HG02981 (cell line): ENCODE data around the gene ASTN2.

ENCODE experiments used
- ATAC-seq: cut with Tn5 transposase; IDR thresholded peaks from one replicate; pipeline ENCODE4 v1.9.1; 2021; ENCODE audit warnings: mild to moderate bottlenecking, moderate library complexity; ENCODE audit not compliant: unreplicated experiment

The ASTN2 gene

DNA sequence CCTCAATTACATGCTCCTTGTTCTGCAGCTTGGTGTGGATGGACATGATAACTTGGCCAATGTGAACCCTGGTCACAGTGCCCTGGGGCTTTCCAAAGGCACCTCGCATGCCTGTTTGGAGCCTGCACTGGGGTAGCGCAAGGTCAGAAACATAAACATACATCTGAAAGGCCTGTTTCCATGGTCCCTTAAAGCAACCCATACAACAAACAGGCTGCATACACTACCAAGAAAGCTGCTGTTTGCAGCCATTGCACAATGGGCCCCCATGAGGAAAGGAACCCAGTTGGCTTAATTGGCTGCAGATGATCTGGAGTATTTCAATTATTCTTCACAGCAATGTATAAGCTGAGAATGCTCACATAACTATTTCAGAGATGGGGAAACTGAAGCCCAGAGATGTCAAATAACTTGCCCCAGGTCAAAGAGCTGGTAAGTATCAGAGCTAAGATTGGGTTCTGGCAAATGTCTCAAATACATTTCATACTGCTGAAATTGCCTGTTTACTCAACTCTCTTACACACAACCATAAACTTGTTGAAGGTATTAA lies 233.9 kb downstream of the ASTN2 start:
- ATAC-seq, result no peak

DNA sequence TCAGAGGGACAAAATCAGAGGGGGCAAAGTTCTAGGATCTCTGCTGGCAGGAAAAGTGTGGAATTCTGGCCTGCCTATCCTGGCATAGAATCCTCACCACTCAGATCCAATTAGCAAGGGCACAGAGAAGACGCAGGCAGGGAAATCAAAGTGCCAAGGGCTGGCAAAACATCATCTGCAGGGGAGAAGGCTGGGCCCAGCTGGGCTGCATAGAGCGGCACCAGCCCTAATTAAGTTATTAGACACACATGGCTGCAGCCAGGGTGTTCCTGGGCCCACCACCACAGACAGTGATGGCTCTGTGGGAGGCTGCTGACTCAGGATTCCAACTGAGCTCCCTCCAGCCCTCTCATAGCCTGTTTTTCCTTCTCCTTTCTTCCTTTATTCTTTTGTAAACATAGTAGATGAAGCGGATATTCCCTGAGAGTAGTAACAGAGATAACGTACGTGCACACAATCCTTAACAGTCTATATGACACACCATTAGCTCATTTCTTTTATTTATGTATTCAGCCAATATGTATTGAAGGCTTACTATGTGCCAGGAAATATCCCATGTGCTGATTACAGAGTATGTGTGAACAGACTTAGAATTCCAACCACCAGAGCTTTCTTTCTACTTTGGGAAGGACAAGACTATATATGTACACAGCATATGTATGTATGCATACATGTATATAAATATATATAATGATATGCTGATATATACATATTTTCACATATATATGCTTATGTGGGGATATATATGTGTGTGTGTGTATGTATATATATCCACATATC lies 236.1 kb downstream of the ASTN2 start:
- no peak for ATAC-seq

DNA sequence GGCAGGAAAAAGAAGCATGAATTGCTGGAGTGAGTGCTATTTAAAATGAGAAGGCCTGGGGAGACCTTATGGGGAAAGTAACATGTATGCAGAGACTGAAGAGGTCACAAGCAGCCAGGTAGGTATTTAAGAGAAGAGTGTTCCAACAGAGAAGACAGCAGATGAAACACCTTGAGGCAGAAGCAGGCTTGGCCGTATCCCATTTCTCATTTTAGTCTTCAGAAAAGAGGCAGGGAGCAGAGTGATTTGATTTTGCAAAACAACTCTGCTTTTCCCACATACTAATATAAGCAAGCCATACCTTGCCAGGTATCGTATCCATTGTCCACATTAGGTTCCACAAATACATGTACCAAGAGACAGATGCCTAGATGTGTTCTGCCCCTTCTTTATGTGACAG lies 244.3 kb downstream of the ASTN2 start:
- ATAC-seq, result no peak

DNA sequence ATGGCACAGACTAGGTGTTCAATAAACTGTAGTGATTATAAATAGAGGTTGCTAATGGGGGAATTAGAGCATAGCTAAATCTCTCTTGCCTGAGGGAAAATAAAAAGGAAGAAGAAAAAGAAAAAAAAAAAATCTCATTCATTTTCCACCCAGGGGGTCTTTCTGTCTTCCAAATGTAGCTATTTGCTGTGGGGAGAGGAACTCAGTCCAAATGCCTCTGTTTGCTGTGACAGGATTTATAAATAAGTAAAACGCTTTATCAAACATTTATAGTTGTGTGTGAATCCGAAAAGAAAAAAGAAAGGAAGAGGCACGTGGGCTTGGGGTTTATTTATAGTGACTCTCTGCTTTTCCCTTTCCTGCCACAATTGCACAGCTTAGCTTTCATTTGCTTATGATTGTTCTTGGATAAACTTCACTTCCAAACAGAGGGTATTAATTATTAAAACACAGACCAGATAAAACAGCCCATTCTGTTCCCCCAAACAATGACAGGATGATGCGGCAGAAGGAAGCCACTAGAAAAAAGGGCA lies 245.7 kb downstream of the ASTN2 start:
- no peak for ATAC-seq

DNA sequence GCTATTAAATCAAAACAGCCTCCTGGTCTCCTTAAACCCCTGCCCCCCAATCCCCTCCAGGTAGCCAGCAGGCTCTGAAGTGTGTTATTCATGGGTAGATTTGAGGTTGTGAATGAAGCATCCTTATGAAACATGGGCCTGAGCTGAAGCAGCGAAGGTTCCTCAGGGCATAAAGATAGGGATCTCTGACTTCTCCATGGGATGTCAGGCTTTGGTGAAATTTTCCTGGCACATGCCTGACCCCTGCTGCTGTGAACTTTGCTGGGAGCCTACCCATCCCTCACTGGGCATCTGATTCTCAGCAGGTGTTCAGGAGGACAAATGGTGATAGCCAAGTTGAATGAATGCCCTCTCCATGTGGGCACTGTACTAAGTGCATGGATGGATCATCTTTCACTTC lies 250.3 kb downstream of the ASTN2 start:
- no peak for ATAC-seq

DNA sequence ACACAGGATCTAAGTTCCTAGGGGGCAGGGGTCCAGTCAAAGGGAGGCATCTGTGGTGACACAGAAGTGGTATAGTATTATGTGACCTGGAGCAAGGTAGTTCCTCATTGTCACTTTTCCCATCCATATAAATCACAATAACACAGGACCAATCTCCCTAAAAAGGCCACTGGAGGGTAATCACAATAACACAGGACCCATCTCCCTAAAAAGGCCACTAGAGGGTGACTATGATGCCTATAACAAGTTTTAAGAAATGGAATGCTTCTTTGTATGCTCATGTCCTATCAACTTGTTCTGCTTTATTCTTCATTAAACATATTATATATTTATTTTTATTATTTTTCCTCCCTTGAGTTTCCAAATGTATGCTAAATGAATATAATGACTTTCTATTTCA lies 254.6 kb downstream of the ASTN2 start:
- ATAC-seq, result no peak

DNA sequence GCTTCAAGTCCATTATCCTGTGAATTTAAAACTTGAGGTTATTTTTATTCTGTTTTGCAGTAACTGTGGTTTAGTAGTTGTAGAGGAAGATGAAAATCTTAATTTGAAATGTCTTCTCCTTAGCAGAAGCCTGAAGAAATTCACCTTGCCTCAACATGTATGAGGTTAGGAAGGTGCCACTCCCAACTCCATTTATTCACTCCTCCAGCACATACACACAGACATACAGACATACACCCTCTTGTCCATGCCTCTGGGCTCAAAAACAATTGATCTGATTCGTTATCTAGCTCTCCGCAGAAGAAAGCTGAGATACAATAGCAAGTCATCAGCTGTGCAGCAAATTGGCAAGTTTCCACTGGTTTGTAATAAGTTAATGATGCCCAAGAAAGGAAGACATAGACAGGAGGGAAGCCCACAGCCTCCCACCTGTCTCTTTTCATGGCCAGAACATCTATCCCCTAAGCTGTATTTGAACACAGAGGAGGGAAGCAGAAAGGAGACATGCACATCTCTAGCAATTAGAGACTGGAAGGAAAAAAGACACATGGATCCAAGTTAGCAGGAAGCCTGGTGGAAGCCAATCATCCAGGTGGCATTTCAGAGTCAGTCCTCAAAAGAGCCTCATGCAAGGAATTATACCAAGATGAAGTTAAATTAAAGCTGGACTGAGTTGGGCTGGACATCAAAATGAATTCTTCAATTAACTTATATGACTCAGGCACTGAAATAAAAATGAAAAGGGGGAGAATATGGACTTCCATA lies 257.9 kb downstream of the ASTN2 start:
- no peak for ATAC-seq

DNA sequence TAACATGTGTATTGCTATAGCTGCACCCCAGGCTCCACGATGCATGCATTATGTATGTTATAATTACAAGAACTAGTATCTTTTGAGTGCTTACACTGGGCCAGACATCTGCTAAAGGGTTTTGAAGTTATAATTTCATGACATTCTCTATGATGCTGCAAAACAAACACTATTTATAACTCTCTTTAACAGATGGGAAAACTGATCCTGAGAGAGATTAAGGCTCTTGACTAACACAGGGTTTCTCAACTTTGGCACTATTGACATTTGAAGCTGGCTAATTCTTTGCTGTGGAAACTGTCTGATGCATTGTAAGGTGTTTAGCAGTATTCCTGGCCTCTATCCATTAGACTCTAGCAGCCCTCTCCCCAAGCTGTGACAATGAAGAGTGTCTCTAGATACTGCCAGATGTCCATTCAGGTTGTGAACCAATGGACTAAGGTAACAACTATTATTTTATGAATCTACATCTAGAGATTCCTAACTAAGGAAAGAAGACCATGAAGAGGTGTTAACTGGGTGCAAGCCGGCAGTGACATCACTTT lies 258.6 kb downstream of the ASTN2 start:
- no peak for ATAC-seq

DNA sequence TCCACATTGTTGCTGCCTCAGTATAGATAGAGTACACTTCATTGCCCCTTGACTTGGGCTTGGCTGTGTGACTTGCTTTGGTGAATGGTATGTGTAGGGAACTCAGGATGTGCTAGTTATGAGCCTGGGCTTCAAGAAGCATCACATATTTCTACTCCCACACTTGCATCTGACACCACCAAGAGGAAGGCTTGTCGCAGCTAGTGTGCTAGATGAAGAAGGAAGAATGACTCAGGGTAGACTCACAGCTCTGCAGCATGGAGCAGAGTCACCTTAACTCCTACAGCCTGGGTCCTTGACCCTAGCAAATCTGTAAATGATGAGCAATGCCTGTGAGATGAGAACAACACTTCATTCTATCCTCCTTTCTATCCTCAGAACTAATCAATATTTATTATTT lies 261.8 kb downstream of the ASTN2 start:
- ATAC-seq, result no peak

DNA sequence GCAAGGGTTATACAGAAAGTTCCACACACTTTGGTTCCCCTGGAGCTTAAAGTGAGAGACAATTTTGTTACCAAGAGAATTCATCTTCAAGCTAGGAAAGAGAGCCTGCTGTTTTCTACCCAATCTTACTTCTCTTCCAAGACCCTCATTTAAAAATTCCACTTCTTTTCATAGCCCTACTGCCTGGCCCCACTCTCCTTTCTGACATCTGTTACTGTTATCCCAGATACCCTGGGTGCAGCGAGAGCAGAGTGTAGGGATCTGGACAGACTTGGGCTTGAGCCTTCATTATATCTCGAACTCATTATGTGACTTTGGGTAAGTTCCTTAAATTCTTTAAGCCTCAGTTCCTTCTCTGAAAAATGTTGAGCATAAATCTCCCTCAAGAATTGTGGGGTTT lies 263.1 kb downstream of the ASTN2 start:
- ATAC-seq, result no peak

DNA sequence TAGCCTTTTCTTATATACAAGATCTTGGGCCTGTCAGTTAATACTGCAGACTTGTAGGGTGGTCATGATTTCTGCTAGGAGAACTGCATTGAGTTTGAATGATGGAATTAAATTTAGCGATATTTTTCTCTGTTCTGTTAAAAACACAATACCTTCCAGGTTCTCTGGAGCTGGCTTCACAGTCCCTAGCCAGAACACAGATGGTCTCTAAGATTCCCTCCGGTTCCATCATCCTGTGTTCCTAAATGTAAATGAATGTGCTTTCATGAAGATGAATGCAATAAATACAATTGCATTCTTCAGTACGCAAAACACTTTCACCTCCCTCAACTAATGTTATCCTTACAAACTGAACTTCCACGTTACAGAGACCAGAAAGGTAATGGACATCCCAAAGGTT lies 264.9 kb downstream of the ASTN2 start:
- no peak for ATAC-seq

DNA sequence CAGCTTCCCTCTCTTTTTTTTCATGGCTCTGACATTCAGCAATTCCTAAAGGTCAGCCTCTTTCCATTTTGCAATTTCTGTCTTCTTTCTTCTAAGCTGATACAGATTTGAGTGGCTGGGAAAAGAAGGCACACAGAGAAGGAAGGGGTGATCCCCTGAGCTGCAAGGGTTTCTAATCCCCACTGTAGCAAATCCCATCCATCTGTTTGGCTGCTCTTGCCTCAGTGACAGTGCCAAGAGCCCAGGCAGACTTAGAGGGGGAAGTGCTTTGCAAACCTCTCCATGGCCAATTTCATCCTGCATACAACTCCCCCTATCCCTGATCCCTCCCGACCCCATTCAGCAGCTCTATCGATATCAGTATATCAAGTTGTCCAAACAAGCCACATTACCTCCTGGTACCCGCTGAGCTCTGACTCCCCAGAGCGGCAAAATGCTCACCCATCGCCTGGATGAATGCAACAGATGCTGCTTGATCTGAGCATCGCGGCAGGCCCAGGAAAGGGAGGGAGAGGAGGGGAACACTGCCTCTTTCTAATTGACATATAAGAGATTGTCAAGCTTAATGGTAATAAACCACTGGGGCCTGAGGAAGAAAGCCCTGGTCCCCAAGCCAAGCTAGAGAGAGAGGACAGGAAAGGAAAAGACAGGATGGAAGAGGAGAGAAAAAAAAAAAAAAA lies 268.9 kb downstream of the ASTN2 start:
- ATAC-seq, result no peak

DNA sequence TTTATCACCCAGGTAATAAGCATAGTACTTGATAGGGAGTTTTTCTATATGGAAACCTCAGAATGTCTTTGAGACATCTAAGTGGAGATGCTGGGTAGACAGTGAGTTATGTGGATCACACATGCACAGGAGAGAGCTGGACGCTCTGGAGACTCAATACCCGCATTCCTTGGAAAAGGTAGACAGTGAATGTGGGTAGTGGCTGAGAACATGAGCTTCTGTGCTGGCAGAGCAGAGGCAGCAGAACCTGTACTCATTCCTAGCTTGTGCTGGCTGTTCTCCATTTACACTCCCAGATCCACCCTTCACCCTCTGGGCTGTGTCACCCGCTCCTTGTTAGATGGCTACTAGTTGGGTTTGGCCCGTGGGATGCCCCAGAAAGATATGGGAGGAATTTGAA lies 269.8 kb downstream of the ASTN2 start:
- no peak for ATAC-seq

DNA sequence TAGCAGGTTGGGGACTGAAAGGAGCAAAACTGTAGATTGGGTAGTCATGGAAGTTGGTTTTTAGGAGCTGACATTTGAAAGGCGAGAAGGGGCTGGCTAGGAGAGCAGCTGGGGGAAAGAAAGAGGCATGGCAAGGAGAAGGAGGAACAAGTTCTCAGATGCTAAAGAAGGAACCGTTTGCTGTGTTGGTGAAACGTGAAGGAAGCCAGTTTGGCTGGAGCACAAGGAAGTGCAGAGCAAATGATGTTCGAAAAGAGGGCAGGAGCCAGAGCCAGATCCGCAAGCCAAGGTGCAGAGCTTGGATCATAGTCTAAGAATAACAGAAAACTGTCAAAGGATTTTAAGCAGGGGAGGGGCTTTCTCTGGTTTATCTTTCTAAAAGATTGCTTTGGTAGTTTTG lies 276.6 kb downstream of the ASTN2 start:
- ATAC-seq, result no peak

DNA sequence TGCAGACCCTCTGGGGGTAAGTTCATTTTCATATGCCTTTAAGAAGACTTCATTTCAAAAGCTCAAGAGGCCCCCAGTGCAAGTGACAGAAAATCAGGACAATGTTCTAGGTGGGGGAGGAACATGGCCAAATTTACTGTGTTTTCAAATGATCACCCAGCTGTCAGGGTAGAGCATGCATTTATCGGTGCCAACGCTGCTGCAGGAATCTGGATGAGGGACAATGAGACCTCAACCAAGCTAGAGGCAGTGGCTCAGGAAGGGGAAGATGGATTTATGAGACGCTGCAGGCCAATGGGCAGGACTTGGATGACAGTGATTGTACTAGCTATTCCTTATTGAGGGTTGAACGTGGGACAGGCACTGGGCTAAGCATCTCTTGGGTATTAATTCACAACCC lies 278.4 kb downstream of the ASTN2 start:
- no peak for ATAC-seq

DNA sequence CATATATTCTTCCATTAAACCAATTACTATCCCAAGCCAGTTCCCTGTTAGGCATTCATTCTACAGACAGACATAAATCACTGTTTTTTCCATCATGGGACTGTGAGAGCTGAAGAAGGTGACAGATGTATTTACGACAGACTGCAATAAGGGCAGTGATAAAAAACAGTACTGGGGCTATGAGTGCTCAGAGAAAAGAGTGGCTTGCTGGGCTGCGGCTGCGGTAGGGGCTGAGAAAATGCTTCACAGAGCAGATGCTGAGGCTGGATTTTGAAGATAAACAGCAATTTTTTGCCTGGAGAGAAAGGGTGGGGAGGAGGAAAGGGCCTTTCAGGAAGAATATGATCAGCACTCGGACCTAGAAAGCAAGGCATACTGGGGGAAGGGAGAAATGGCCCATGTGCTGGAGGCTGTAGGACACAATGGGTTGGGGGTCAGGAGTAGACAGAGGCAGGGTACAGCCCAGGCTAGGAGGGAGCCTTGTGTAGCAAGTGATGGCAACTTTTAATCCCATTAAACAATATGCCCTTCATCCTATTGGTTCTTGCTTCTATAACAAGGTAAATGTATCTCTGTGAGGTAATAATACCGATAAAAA lies 279.3 kb downstream of the ASTN2 start:
- ATAC-seq, result no peak

DNA sequence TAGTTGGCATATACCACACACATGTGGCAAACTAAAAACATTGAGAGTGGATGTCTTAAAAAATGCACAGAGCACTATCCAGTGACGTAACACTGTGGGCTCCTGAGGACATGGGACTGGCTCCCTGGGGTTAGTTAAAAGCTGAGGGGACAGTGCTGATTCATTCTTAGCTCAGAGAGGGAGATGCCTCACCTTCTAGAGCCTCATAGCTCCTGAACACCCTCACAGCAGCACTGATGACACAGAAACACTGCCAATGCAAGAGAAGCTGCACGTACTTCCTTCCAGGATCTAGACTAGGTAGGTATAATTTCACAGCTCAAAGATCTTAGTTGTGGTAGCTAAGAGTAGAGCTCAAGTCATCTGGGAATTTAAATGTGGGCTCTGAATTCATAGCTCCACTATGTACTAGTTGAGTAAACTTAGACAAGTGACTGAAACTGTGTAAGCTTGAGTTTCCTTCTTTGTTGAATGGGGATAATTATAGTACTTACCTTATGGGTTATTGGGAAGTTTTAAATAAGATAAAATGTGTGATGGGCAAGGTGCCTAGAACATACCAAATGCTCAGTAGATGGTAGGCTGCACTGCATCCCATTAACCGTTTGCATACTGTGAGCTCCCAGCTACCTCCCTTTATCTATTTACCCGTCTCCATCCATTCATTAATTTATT lies 279.9 kb downstream of the ASTN2 start:
- no peak for ATAC-seq

DNA sequence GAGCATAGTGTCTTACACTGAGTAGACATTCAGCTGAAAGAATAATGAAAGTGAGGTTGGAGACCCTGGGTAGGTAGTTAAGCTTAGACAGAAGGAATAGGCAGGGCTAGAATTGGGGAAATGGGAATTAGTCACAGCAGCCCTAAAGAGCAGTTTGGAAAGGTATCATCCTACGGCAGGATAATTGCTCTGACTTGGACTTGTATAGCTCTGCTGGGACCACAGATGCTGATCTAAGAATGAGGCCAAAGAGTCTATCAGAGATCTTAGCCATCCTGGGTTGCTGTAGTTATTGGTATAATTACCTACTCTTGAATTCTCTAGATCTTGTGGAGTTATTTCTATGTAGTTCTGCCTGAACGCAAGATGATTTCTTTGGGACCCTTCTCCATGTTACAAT lies 288.0 kb downstream of the ASTN2 start:
- no peak for ATAC-seq

DNA sequence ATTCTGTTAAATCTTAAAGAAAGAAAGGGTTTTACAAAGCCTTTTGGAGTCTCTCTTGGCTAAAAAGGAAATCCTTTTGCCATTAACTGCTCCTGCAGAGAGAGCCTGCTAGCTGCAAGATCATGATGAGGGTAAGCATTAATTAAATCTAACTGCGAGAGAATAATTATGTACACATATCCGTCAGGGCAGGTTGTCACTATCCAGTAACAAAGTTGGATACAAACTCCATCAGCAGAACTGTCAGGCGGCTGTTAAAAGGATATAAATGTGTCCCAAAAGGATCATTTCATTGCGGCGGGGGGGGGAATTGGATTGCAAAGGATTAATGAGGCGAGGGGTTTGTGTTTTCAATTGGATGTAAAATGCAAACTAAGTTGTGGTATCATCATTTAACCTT lies 289.3 kb downstream of the ASTN2 start:
- ATAC-seq, result no peak

DNA sequence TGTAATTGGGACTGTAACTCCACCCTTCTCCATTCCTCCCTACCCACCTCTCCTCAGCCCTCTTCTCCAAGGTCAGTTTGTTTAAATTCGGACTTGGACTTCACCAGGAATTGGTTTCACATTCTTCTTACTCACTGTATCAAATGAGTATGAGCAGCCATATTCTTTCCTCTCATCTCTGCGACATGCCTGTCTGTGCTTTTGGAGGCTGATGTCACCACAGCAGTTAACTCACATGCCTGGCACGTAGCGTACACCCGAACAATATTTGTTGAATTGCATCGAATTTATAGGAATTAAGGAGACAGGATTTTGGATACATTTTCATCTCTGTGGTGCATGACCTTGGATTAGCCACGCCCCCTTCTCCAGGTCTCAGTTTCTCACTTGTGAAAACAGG lies 291.1 kb downstream of the ASTN2 start:
- no peak for ATAC-seq
